Measurements from ENCODE around the gene RB1. TPM values are rescaled to one million over a fixed set of nuclear protein-coding genes. Genes with fewer than 3 reads are reported as not detected.

RB1 gene
- total and polyA plus RNA-seq, 12 donors: 10.4 to 78.0 (median 45.7) TPM

DNA sequence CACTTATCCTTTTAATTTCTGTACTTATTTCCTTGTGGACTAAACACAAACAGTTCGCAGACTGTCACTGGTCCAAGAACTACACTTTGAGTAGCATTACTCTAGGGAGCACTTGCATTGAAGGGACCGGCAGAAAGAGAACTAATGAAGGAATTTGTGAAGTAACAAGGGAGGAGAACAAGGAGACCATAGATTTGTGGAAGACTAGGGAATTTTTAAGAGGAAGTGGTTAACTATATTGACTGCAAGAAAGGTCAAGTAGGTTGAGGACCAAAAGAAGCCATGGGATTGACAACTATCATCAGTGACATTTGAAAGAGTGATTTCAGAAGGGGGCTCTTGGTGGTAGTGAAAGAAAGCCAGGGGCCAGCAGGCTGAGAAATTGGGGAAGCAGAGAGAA is 4.0 kb upstream of the RB1 start:
- Histone ChIP-seq H3K27ac (no peak overlapping the region), H3K27me3 (no peaks in the 10 kb centered on the region), H3K36me3 (replicated peaks in 1 of 2) (no peaks in the 10 kb centered on the region), H3K4me1 (replicated peaks in 1 of 2) (peaks cover 0 to 3% of the 10 kb centered on the region in 2 donors), H3K9me3 (replicated peaks in 1 of 3) (no peaks in the 10 kb centered on the region), H3K4me3 (no peak overlapping the region)
- intact Hi-C loops (cut with DNase I): loop anchor here in 1 of 2 donors (10.0 kb wide), 1 partner anchor 55 kb away; no protein-coding TSS in a partner anchor
- WGBS, 4 donors: 84 to 90% (median 88%) methylated on average over 2 of the region's 2 CpGs
- no peak for TF ChIP-seq POLR2A (IDR thresholded peaks at IDR 0.05)
- TF ChIP-seq, protein P1, sequence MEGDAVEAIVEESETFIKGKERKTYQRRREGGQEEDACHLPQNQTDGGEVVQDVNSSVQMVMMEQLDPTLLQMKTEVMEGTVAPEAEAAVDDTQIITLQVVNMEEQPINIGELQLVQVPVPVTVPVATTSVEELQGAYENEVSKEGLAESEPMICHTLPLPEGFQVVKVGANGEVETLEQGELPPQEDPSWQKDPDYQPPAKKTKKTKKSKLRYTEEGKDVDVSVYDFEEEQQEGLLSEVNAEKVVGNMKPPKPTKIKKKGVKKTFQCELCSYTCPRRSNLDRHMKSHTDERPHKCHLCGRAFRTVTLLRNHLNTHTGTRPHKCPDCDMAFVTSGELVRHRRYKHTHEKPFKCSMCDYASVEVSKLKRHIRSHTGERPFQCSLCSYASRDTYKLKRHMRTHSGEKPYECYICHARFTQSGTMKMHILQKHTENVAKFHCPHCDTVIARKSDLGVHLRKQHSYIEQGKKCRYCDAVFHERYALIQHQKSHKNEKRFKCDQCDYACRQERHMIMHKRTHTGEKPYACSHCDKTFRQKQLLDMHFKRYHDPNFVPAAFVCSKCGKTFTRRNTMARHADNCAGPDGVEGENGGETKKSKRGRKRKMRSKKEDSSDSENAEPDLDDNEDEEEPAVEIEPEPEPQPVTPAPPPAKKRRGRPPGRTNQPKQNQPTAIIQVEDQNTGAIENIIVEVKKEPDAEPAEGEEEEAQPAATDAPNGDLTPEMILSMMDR (IDR thresholded peaks at IDR 0.05): no peak
- DNase-seq: no peak

- 14 to 17% (median 15%) methylated on average over 12 of the region's 12 CpGs for WGBS, 4 donors
- TF ChIP-seq, protein P1 (IDR thresholded peaks at IDR 0.05): no peak
- no peak for TF ChIP-seq POLR2A (IDR thresholded peaks at IDR 0.05)
- Histone ChIP-seq H3K36me3 (replicated peaks in 1 of 2) (no peaks in the 10 kb centered on the region), H3K27ac (peak overlapping the region; percentile 71 to 100 (median 100)), H3K4me1 (replicated peaks in 1 of 2) (peaks cover 9 to 30% of the 10 kb centered on the region in 2 donors), H3K27me3 (no peaks in the 10 kb centered on the region), H3K4me3 (peak overlapping the region in 3 of 4 donors; percentile 6 to 97 (median 95)), H3K9me3 (replicated peaks in 1 of 3) (no peaks in the 10 kb centered on the region)
- intact Hi-C loops (cut with DNase I): loop anchor here in 1 of 2 donors (10.0 kb wide), 1 partner anchor 178 kb away; no protein-coding TSS in a partner anchor
- peak in 1 of 7 donors; percentile 26 for DNase-seq
These were observed 636 bp upstream of the RB1 start for GRCh38 chr13:48302871-48303358.

- DNase-seq: peak in 6 of 7 donors; percentile 44 to 78 (median 62)
- no peaks in the 10 kb centered on the region for H3K27me3 ChIP-seq
- H3K9me3 ChIP-seq (replicated peaks in 1 of 3): no peaks in the 10 kb centered on the region
- peak overlapping the region; percentile 71 to 100 (median 100) for H3K27ac ChIP-seq
- intact Hi-C loops (cut with DNase I): loop anchor here in 1 of 2 donors (10.0 kb wide), 1 partner anchor 180 kb away; no protein-coding TSS in a partner anchor
- H3K4me1 ChIP-seq (replicated peaks in 1 of 2): peaks cover 9 to 30% of the 10 kb centered on the region in 2 donors
- peak overlapping the region; percentile 89 to 97 (median 94) for H3K4me3 ChIP-seq
- H3K36me3 ChIP-seq (replicated peaks in 1 of 2): no peaks in the 10 kb centered on the region
- 0 to 1% (median 0%) methylated on average over 30 to 36 of the region's 36 CpGs for WGBS, 4 donors
- TF ChIP-seq, protein P1 (IDR thresholded peaks at IDR 0.05): no peak
- peak in 1 of 2 donors; percentile 59 for TF ChIP-seq POLR2A (IDR thresholded peaks at IDR 0.05)
These were observed 759 bp downstream of the RB1 start for GRCh38 chr13:48304143-48304876.

DNA sequence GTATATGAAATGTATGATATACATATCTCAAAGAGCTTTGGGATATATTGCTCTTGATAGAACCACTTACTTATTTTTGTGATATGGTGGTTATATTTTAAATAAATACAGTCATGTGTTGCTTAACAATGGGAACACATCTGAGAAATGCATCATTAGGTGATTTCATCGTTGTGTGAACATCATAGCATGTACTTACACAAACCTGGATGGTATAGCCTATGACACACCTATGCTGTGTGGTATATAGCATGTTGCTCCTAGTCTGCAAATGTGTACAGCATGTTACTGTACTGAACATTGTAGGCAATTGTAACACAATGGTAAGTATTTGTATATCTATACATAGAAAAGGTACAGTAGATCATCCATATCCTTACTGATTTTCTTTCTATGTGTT is 7.7 kb downstream of the RB1 start:
- 97 to 100% (median 98%) methylated on average over 1 of the region's 1 CpG for WGBS, 4 donors
- Histone ChIP-seq H3K36me3 (replicated peaks in 1 of 2) (no peaks in the 10 kb centered on the region), H3K27me3 (no peaks in the 10 kb centered on the region), H3K4me3 (no peak overlapping the region), H3K9me3 (replicated peaks in 1 of 3) (no peaks in the 10 kb centered on the region), H3K27ac (no peak overlapping the region), H3K4me1 (replicated peaks in 1 of 2) (peaks cover 0 to 18% of the 10 kb centered on the region in 2 donors)
- TF ChIP-seq, protein P1 (IDR thresholded peaks at IDR 0.05): no peak
- no peak for TF ChIP-seq POLR2A (IDR thresholded peaks at IDR 0.05)
- intact Hi-C loops (cut with DNase I): no loop called here
- no peak for DNase-seq
